ENCODE measurements around the gene COG2.
"Not testable (repeated sequence)": the region's sequence is repeated elsewhere in the genome, so short reads cannot be mapped to it uniquely, and the experiment has no call there.

COG2 gene, protein sequence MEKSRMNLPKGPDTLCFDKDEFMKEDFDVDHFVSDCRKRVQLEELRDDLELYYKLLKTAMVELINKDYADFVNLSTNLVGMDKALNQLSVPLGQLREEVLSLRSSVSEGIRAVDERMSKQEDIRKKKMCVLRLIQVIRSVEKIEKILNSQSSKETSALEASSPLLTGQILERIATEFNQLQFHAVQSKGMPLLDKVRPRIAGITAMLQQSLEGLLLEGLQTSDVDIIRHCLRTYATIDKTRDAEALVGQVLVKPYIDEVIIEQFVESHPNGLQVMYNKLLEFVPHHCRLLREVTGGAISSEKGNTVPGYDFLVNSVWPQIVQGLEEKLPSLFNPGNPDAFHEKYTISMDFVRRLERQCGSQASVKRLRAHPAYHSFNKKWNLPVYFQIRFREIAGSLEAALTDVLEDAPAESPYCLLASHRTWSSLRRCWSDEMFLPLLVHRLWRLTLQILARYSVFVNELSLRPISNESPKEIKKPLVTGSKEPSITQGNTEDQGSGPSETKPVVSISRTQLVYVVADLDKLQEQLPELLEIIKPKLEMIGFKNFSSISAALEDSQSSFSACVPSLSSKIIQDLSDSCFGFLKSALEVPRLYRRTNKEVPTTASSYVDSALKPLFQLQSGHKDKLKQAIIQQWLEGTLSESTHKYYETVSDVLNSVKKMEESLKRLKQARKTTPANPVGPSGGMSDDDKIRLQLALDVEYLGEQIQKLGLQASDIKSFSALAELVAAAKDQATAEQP

GRCh38 chr1:230642263-230642959 is at the start of gene COG2:
Gene COG2, plus strand, starts transcription at chr1:230642481. Its CDS starts 126 bp downstream, at chr1:230642607.
- Histone ChIP-seq H3K27ac (ENCODE audit: low read length) (peak within 1 kb of the TSS; percentile 72), H3K4me3 (ENCODE audit: low read depth in 1 of 2, low read length in 2 of 2) (peak within 1 kb of the TSS; percentile 87 to 93), H3K27me3 (ENCODE audit: low read depth, low read length) (no peaks in the 10 kb centered on the region), H3K4me1 (ENCODE audit: control insufficient read depth in 1 of 2, insufficient read depth in 2 of 2, low read length in 2 of 2) (peaks cover 17 to 21% of the 10 kb centered on the region in 2 donors), H3K9me3 (ENCODE audit: control insufficient read depth in 1 of 2, low read length in 2 of 2) (no peaks in the 10 kb centered on the region), H3K36me3 (ENCODE audit: control insufficient read depth in 1 of 2, insufficient read depth in 2 of 2, low read length in 2 of 2) (peaks cover 0 to 10% of the 10 kb centered on the region in 2 donors)

GRCh38 chr1:230592848-230593414 is 49.4 kb upstream of the COG2 start:
- Histone ChIP-seq H3K9me3 (ENCODE audit: control insufficient read depth in 1 of 2, low read length in 2 of 2) (no peaks in the 10 kb centered on the region), H3K27me3 (ENCODE audit: low read depth, low read length) (no peaks in the 10 kb centered on the region), H3K27ac (ENCODE audit: low read length) (no peak overlapping the region), H3K36me3 (ENCODE audit: control insufficient read depth in 1 of 2, insufficient read depth in 2 of 2, low read length in 2 of 2) (no peaks in the 10 kb centered on the region), H3K4me1 (ENCODE audit: control insufficient read depth in 1 of 2, insufficient read depth in 2 of 2, low read length in 2 of 2) (no peaks in the 10 kb centered on the region), H3K4me3 (ENCODE audit: low read depth in 1 of 2, low read length in 2 of 2) (no peak overlapping the region)

- H3K36me3 ChIP-seq (ENCODE audit: control insufficient read depth in 1 of 2, insufficient read depth in 2 of 2, low read length in 2 of 2): no peaks in the 10 kb centered on the region
- H3K27ac ChIP-seq (ENCODE audit: low read length): no peak overlapping the region
- H3K27me3 ChIP-seq (ENCODE audit: low read depth, low read length): no peaks in the 10 kb centered on the region
- no peaks in the 10 kb centered on the region for H3K4me1 ChIP-seq (ENCODE audit: control insufficient read depth in 1 of 2, insufficient read depth in 2 of 2, low read length in 2 of 2)
- no peaks in the 10 kb centered on the region for H3K9me3 ChIP-seq (ENCODE audit: control insufficient read depth in 1 of 2, low read length in 2 of 2)
- H3K4me3 ChIP-seq (ENCODE audit: low read depth in 1 of 2, low read length in 2 of 2): no peak overlapping the region
Observed at GRCh38 chr1:230594214-230594773, 48.0 kb upstream of the COG2 start.

- H3K4me1 ChIP-seq (ENCODE audit: control insufficient read depth in 1 of 2, insufficient read depth in 2 of 2, low read length in 2 of 2): no peaks in the 10 kb centered on the region
- H3K4me3 ChIP-seq (ENCODE audit: low read depth in 1 of 2, low read length in 2 of 2): no peak overlapping the region
- H3K27me3 ChIP-seq (ENCODE audit: low read depth, low read length): no peaks in the 10 kb centered on the region
- no peaks in the 10 kb centered on the region for H3K9me3 ChIP-seq (ENCODE audit: control insufficient read depth in 1 of 2, low read length in 2 of 2)
- H3K36me3 ChIP-seq (ENCODE audit: control insufficient read depth in 1 of 2, insufficient read depth in 2 of 2, low read length in 2 of 2): no peaks in the 10 kb centered on the region
- H3K27ac ChIP-seq (ENCODE audit: low read length): no peak overlapping the region
Observed at GRCh38 chr1:230595181-230595580, 47.1 kb upstream of the COG2 start.

GRCh38 chr1:230596306-230596705 is 46.0 kb upstream of the COG2 start:
- Histone ChIP-seq H3K4me1 (ENCODE audit: control insufficient read depth in 1 of 2, insufficient read depth in 2 of 2, low read length in 2 of 2) (no peaks in the 10 kb centered on the region), H3K4me3 (ENCODE audit: low read depth in 1 of 2, low read length in 2 of 2) (no peak overlapping the region), H3K27ac (ENCODE audit: low read length) (no peak overlapping the region), H3K36me3 (ENCODE audit: control insufficient read depth in 1 of 2, insufficient read depth in 2 of 2, low read length in 2 of 2) (no peaks in the 10 kb centered on the region), H3K27me3 (ENCODE audit: low read depth, low read length) (no peaks in the 10 kb centered on the region), H3K9me3 (ENCODE audit: control insufficient read depth in 1 of 2, low read length in 2 of 2) (no peaks in the 10 kb centered on the region)

DNA sequence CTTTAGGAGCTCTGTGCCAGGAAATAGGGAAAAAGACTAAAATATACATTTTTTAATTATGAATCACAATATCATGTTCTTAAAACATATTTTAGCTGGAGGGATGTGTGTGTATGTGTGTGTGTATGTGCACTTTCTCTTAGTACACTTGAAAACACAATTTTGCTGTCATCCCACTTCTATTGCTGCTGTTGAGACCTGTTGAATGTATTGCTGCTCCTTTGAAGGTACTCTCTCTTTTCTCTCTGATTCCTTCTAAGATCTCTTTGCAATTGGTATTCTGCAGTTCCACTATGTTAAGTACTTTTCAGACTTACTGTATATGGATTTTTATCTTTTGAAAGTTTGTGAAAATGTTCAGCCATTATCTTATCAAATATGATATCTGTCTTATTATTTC is 43.5 kb upstream of the COG2 start:
- Histone ChIP-seq H3K36me3 (ENCODE audit: control insufficient read depth in 1 of 2, insufficient read depth in 2 of 2, low read length in 2 of 2) (no peaks in the 10 kb centered on the region), H3K27me3 (ENCODE audit: low read depth, low read length) (no peaks in the 10 kb centered on the region), H3K4me1 (ENCODE audit: control insufficient read depth in 1 of 2, insufficient read depth in 2 of 2, low read length in 2 of 2) (no peaks in the 10 kb centered on the region), H3K4me3 (ENCODE audit: low read depth in 1 of 2, low read length in 2 of 2) (no peak overlapping the region), H3K9me3 (ENCODE audit: control insufficient read depth in 1 of 2, low read length in 2 of 2) (no peaks in the 10 kb centered on the region), H3K27ac (ENCODE audit: low read length) (no peak overlapping the region)

DNA sequence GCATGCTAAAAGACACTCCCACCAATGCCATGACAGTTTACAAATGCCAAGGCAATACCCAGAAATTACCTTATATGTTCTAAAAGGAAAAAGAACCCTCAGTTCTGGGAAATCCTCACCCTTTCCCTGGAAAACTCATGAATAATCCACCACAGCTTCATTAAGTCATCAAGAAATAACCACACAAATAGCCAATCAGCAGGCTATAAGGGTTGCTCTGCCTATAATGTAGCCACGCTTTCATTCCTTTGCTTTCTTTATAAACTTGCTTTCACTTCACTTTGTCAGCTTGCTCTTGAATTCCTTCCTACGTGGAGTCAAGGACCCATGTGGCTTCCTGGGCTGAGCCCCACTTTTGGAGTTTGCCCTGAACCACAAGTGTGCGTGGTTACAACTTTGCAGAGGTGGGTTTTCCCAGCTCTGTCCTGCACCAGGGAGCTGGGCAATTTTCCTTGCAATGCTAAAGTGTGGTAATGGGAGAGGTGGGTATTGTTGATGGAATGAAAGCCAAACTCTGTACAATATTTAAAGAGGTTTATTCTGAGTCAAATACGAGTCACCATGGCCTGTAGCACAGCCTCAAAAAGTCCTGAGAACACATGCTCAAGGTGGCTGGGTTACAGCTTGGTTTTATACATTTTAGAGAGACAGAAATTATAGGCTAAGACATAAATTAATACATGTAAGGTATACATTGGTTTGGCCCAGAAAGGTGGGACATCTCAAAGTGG is 42.2 kb upstream of the COG2 start:
- H3K36me3 ChIP-seq (ENCODE audit: control insufficient read depth in 1 of 2, insufficient read depth in 2 of 2, low read length in 2 of 2): no peaks in the 10 kb centered on the region
- H3K4me3 ChIP-seq (ENCODE audit: low read depth in 1 of 2, low read length in 2 of 2): no peak overlapping the region
- no peak overlapping the region for H3K27ac ChIP-seq (ENCODE audit: low read length)
- no peaks in the 10 kb centered on the region for H3K4me1 ChIP-seq (ENCODE audit: control insufficient read depth in 1 of 2, insufficient read depth in 2 of 2, low read length in 2 of 2)
- no peaks in the 10 kb centered on the region for H3K27me3 ChIP-seq (ENCODE audit: low read depth, low read length)
- H3K9me3 ChIP-seq (ENCODE audit: control insufficient read depth in 1 of 2, low read length in 2 of 2): no peaks in the 10 kb centered on the region

DNA sequence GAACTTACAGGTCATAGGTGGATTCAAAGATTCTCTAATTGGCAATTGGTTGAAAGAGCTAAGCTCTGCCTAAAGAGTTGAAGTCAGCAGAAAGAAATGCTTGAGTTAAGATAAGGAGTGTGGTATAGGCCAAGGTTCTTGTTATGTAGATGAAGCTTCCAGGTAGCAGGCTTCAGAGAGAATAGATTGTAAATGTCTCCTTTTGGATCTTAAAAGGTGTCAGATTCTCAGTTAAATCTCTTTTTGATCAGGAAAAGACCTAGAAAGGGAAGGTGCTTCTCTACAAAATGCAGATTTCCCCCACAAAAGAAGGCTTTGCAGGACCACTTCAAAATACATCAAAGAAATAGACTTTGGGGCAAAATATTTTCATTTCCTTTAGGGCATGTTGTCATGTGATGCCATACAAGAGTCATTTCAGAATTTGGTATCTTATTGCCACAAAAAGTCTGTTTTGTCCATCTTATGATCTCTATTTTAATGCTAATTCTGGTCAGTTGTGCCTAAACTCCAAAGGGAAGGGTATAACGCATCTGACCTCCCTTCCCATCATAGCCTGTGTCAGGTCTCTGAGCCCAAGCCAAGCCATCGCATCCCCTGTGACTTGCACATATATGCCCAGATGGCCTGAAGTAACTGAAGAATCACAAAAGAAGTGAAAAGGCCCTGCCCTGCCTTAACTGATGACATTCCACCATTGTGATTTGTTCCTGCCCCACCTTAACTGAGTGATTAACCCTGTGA is 41.5 kb upstream of the COG2 start:
- not testable (repeated sequence) for H3K27ac ChIP-seq (ENCODE audit: low read length); H3K27me3 ChIP-seq (ENCODE audit: low read depth, low read length); H3K9me3 ChIP-seq (ENCODE audit: control insufficient read depth in 1 of 2, low read length in 2 of 2); H3K4me1 ChIP-seq (ENCODE audit: control insufficient read depth in 1 of 2, insufficient read depth in 2 of 2, low read length in 2 of 2); H3K4me3 ChIP-seq (ENCODE audit: low read depth in 1 of 2, low read length in 2 of 2); H3K36me3 ChIP-seq (ENCODE audit: control insufficient read depth in 1 of 2, insufficient read depth in 2 of 2, low read length in 2 of 2)

DNA sequence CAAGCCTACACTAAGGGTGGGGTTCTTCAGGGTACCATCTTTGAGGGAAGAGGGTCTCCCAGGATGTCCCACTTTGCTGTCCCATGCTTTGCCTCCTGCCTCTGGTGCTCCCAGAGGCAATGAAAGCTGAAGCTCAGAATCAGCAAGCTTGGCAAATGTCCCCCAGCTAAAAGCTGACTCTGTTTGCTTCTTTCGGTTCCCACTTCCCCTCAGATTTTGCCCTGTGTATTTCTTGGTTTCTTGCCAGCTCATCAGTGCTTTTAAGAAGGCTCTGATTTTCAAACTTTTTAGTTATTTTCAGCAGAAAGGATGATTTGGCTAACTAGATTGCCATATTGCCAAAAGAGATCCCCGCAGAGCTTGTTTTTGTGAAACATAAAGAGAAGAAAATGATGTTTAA is 33.1 kb upstream of the COG2 start:
- Histone ChIP-seq H3K9me3 (ENCODE audit: control insufficient read depth in 1 of 2, low read length in 2 of 2) (no peaks in the 10 kb centered on the region), H3K36me3 (ENCODE audit: control insufficient read depth in 1 of 2, insufficient read depth in 2 of 2, low read length in 2 of 2) (no peaks in the 10 kb centered on the region), H3K4me3 (ENCODE audit: low read depth in 1 of 2, low read length in 2 of 2) (no peak overlapping the region), H3K4me1 (ENCODE audit: control insufficient read depth in 1 of 2, insufficient read depth in 2 of 2, low read length in 2 of 2) (peaks cover 0 to 14% of the 10 kb centered on the region in 2 donors), H3K27me3 (ENCODE audit: low read depth, low read length) (no peaks in the 10 kb centered on the region), H3K27ac (ENCODE audit: low read length) (no peak overlapping the region)

GRCh38 chr1:230610589-230610988 is 31.7 kb upstream of the COG2 start:
- H3K4me1 ChIP-seq (ENCODE audit: control insufficient read depth in 1 of 2, insufficient read depth in 2 of 2, low read length in 2 of 2): peaks cover 0 to 14% of the 10 kb centered on the region in 2 donors
- H3K27ac ChIP-seq (ENCODE audit: low read length): no peak overlapping the region
- H3K27me3 ChIP-seq (ENCODE audit: low read depth, low read length): no peaks in the 10 kb centered on the region
- H3K9me3 ChIP-seq (ENCODE audit: control insufficient read depth in 1 of 2, low read length in 2 of 2): no peaks in the 10 kb centered on the region
- no peak overlapping the region for H3K4me3 ChIP-seq (ENCODE audit: low read depth in 1 of 2, low read length in 2 of 2)
- H3K36me3 ChIP-seq (ENCODE audit: control insufficient read depth in 1 of 2, insufficient read depth in 2 of 2, low read length in 2 of 2): no peaks in the 10 kb centered on the region

Data from muscle layer of duodenum (tissue), 2 donors.